H1 (cell line): ENCODE measurements around the gene LRRC37A3. TPM values are rescaled to one million over a fixed set of nuclear protein-coding genes. Genes with fewer than 3 reads are reported as not detected.

Source experiments
- CBX5 ChIP-seq: fragments of 300-800, 300-1000 bp; sonication (generic); IDR thresholded peaks from 2 replicates; pipeline ENCODE4 v1.7.1; 2016; ENCODE audit warnings: antibody characterized with exemption, low read length, low read depth
- CHD7 ChIP-seq: fragments of 300-600 bp; sonication (generic); IDR thresholded peaks from 2 replicates; pipeline ENCODE4 v1.7.1; 2012; ENCODE audit warnings: low read length, moderate library complexity, mild to moderate bottlenecking, inconsistent platforms; ENCODE audit not compliant: insufficient replicate concordance
- HDAC2 ChIP-seq, 2 experiments: fragments of 300-600 bp in 1 of 2; sonication (generic) in 1 of 2; IDR thresholded peaks; 2 replicates each; pipeline ENCODE4 v1.6.1; 2011 to 2012; ENCODE audit warnings: low read depth in 2 of 2, low read length in 2 of 2, mild to moderate bottlenecking in 2 of 2, moderate library complexity in 2 of 2, borderline replicate concordance in 1 of 2, inconsistent platforms in 1 of 2
- polyA plus RNA-seq, 7 experiments: library from polyadenylated mRNA; depleted of rRNA in 3 of 7; stranded (reverse) in 5 of 7; unstranded in 2 of 7; fragments of >200 nt in 5 of 7; fragments of 200-250 nt in 2 of 7; gene quantifications; 1 replicate in 5 of 7; 2 replicates in 1 of 7; 4 replicates in 1 of 7; pipeline versions ENCODE4 v1.2.1 to v1.2.3, GENCODE V29; 2011 to 2013; ENCODE audit warnings: missing spikeins in 2 of 7, mixed read lengths in 2 of 7
- total RNA-seq: library from RNA; stranded (reverse); fragmentation: NEBNext Ultra II Directional; extraction: Animal tissue kit (Norgen Biotek cat#: 25700); gene quantifications from 2 replicates; pipeline ENCODE4 v1.2.1, GENCODE V29; 2021

Gene LRRC37A3
- total and polyA plus RNA-seq, 2 of the 8 experiments (the other 6 are each of a cell fraction or from before 2014, with no cell fraction given), result 2.7 to 9.4 TPM

GRCh38 chr17:64947152-64947551, 27.9 kb upstream of the LRRC37A3 start (continued):
- TF ChIP-seq CHD7 (no peak), HDAC2 (IDR thresholded peaks at IDR 0.05; ENCODE audit: borderline replicate concordance in 1 of 2, low read depth in 2 of 2, low read length in 2 of 2) (no peak), CBX5 (no peak)
